Lower leg skin (tissue), 4 donors: Measurements from ENCODE around the gene TSHZ2. TPM values are rescaled to one million over a fixed set of nuclear protein-coding genes. Genes with fewer than 3 reads are reported as not detected.
A peak's percentile ranks its signal among the peaks of the same experiment; 100 is the strongest.

Experiments used
- DNase-seq, 2 donors: peaks; one replicate each; pipeline ENCODE4 v3.0.0-alpha.2; 2019; ENCODE audit warnings: low spot score in 2 of 2
- H3K4me3 ChIP-seq: fragments of 200-600 bp; sonication (generic); 2 replicates; pipeline ENCODE4 v1.5.1; 2017; ENCODE audit warnings: mild to moderate bottlenecking, low read depth; ENCODE audit not compliant: poor library complexity, severe bottlenecking
- CTCF ChIP-seq, 3 donors: fragments of 450-650 bp; IDR thresholded peaks; one replicate each; pipeline ENCODE4 v1.5.1; 2016; ENCODE audit warnings: antibody characterized with exemption in 3 of 3, mild to moderate bottlenecking in 3 of 3, moderate library complexity in 2 of 3
- POLR2A ChIP-seq, 2 donors: fragments of 450-650 bp; IDR thresholded peaks; one replicate each; pipeline ENCODE4 v1.6.1; 2016 to 2017; ENCODE audit warnings: antibody characterized with exemption in 2 of 2, mild to moderate bottlenecking in 1 of 2, moderate library complexity in 1 of 2
- WGBS, 2 donors: methylation state at CpG; one replicate each; pipeline ENCODE4 v1.1.5; 2018; 5-methylcytosine and 5-hydroxymethylcytosine counted together
- intact Hi-C: fragments of 100-400 bp; cut with DNase I; formaldehyde crosslinking; loops from one replicate; pipeline ENCODE4 v1.15.0; 2023; ENCODE audit warnings: low total_unique reads
- total RNA-seq, 4 donors: library from RNA; depleted of rRNA; stranded (reverse); fragments of >200 nt; gene quantifications; one replicate each; pipeline ENCODE4 v1.1.0, GENCODE V29; 2016

TSHZ2 gene
- total RNA-seq, 4 donors from 2014 or later: 8.1 to 25.7 (median 10.5) TPM

DNA sequence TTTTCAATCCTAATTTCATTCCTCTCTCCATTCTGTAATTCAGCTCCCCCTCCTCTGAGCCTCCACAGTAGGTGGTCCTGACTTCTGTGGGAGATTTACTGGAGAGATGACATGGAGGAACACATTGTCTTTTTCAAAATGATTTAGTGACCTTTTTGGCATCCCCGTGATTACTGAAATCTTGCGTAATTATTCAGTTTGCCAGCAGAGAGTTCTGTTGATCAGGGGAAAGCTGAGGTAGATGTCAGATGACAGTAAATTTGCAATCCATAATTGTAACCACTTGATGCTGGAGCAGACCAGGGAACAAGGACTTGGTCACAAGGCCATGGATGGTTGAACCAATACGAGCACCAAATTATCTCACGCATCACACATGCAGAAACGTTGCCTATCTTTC is 302.2 kb downstream of the TSHZ2 start:
- intact Hi-C loops: no loop called here
- TF ChIP-seq POLR2A (IDR thresholded peaks at IDR 0.05): no peak
- no peak for TF ChIP-seq CTCF (IDR thresholded peaks at IDR 0.05)
- H3K4me3 ChIP-seq: no peak overlapping the region
- 76 to 86% methylated on average over 5 of the region's 5 CpGs for WGBS, 2 donors
- DNase-seq: peak in 1 of 2 donors; percentile 22

DNA sequence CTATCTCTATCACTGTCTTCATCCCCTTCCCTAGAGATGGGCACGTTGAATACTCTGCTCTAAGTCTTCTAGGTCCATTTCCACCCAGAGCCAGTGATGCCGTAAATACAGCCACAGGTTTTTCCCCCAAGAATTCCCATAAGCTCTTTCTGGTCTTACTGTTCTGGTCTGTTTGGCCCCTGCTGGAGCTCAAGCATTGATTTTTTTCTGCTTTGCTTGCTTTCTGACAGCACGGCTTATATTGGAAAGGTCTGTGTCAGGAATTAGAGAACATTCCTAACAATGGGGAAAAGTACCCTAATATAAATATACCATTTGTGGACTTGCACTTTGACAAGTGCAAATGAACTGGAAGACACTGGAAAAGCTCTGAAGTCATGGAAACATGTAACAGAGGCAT is 302.6 kb downstream of the TSHZ2 start:
- no peak for DNase-seq
- 77 to 84% methylated on average over 3 of the region's 3 CpGs for WGBS, 2 donors
- intact Hi-C loops: no loop called here
- TF ChIP-seq CTCF (IDR thresholded peaks at IDR 0.05) (no peak), POLR2A (IDR thresholded peaks at IDR 0.05) (no peak)
- no peak overlapping the region for H3K4me3 ChIP-seq

GRCh38 chr20:53276143-53276542 is 304.0 kb downstream of the TSHZ2 start:
- TF ChIP-seq POLR2A (IDR thresholded peaks at IDR 0.05): no peak
- no peak for TF ChIP-seq CTCF (IDR thresholded peaks at IDR 0.05)
- no peak overlapping the region for H3K4me3 ChIP-seq
- intact Hi-C loops: no loop called here
- DNase-seq: peak; percentile 52 to 89
- WGBS, 2 donors: 38 to 59% methylated on average over 3 of the region's 3 CpGs

GRCh38 chr20:53278555-53278954 is 306.4 kb downstream of the TSHZ2 start:
- 93 to 97% methylated on average over 1 of the region's 1 CpG for WGBS, 2 donors
- no peak for TF ChIP-seq CTCF (IDR thresholded peaks at IDR 0.05)
- no peak for TF ChIP-seq POLR2A (IDR thresholded peaks at IDR 0.05)
- no peak overlapping the region for H3K4me3 ChIP-seq
- DNase-seq: no peak
- intact Hi-C loops: no loop called here

DNA sequence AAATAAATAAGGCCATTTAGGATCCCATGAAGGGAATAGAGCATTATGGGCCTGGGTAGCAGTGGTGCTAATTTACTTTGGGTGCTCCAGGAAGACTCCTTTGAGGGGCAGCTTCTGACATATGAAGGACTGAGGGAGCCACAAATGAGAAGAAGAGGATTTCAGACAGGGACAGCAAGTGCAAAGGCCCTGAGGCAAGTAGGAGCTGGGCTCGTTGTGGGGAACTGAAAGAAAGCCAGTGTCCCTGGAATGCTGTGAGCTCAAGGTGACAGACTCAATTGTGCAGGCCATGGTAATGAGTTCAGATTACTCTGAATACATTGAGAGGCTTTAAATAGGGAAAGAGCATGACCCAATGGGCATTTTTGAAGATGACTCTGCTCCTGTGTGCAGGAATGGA is 307.6 kb downstream of the TSHZ2 start:
- intact Hi-C loops: no loop called here
- no peak for DNase-seq
- 64 to 74% methylated on average over 1 of the region's 1 CpG for WGBS, 2 donors
- no peak for TF ChIP-seq CTCF (IDR thresholded peaks at IDR 0.05)
- no peak for TF ChIP-seq POLR2A (IDR thresholded peaks at IDR 0.05)
- H3K4me3 ChIP-seq: no peak overlapping the region

DNA sequence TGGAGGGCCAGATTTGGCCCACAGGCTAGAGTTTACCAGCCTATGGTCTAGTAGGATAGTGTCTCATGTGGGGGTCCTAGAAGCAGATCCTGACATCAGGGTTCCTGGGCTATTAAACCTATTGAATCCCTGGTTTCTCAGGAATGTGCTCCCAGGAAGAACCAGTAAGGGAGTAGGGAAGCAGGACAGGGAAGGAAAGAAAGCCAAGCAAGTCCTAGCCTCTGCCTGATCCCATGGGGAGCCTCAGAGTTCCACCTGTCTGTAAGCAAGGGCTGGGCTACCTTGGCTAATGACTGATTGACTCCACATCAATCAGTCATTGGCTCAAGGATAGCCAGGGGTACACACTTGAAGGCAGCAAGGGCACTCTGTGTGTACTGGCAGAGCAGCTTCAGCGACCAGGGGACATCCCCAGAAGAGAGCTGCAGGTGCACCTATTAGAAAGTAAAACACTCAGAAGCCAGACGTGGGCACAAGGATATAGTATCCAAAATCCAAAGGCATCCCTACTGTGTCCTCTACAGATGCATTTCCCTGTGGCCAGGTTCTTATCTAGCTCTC is 309.5 kb downstream of the TSHZ2 start:
- 76 to 84% methylated on average over 2 of the region's 2 CpGs for WGBS, 2 donors
- no peak overlapping the region for H3K4me3 ChIP-seq
- no peak for DNase-seq
- intact Hi-C loops: no loop called here
- TF ChIP-seq CTCF (IDR thresholded peaks at IDR 0.05) (no peak), POLR2A (IDR thresholded peaks at IDR 0.05) (no peak)
